Measurements from ENCODE around the gene HUS1.

HUS1 gene

GRCh38 chr7:47939425-47940036 lies 39.9 kb downstream of the HUS1 start:
- Histone ChIP-seq H3K27me3 (ENCODE audit: insufficient read depth, poor library complexity, severe bottlenecking) (no peaks in the 10 kb centered on the region), H3K4me3 (replicated peaks; ENCODE audit: insufficient read depth, low read length) (no peak overlapping the region), H3K27ac (replicated peaks) (no peak overlapping the region)
- TF ChIP-seq GABPA (IDR thresholded peaks at IDR 0.05; ENCODE audit: low read depth) (no peak), POLR2AphosphoS5 (IDR thresholded peaks at IDR 0.05; ENCODE audit: low read depth) (no peak), REST (IDR thresholded peaks at IDR 0.05; ENCODE audit: insufficient replicate concordance, low read depth) (no peak)
- no peak for DNase-seq (ENCODE audit: low read depth in 1 of 2, low spot score in 1 of 2)

GRCh38 chr7:47938574-47939165 lies 40.7 kb downstream of the HUS1 start:
- no peak for TF ChIP-seq CTCF (IDR thresholded peaks at IDR 0.05; ENCODE audit: insufficient read depth, low read length)
- TF ChIP-seq SPI1 (IDR thresholded peaks at IDR 0.05; ENCODE audit: borderline replicate concordance, low read depth), result no peak
- TF ChIP-seq REST (IDR thresholded peaks at IDR 0.05; ENCODE audit: insufficient replicate concordance, low read depth), result no peak
- no peak for TF ChIP-seq POLR2AphosphoS5 (IDR thresholded peaks at IDR 0.05; ENCODE audit: low read depth)
- TF ChIP-seq GABPA (IDR thresholded peaks at IDR 0.05; ENCODE audit: low read depth), result no peak
- DNase-seq (ENCODE audit: low read depth in 1 of 2, low spot score in 1 of 2), result no peak
- H3K27ac ChIP-seq (replicated peaks), result no peak overlapping the region
- no peaks in the 10 kb centered on the region for H3K27me3 ChIP-seq (ENCODE audit: insufficient read depth, poor library complexity, severe bottlenecking)
- no peak overlapping the region for H3K4me3 ChIP-seq (replicated peaks; ENCODE audit: insufficient read depth, low read length)

- Histone ChIP-seq H3K27me3 (ENCODE audit: insufficient read depth, poor library complexity, severe bottlenecking) (no peaks in the 10 kb centered on the region), H3K4me3 (replicated peaks; ENCODE audit: insufficient read depth, low read length) (no peak overlapping the region), H3K27ac (replicated peaks) (no peak overlapping the region)
- no peak for DNase-seq (ENCODE audit: low read depth in 1 of 2, low spot score in 1 of 2)
- no peak for TF ChIP-seq REST (IDR thresholded peaks at IDR 0.05; ENCODE audit: insufficient replicate concordance, low read depth)
- no peak for TF ChIP-seq CTCF (IDR thresholded peaks at IDR 0.05; ENCODE audit: insufficient read depth, low read length)
- no peak for TF ChIP-seq GABPA (IDR thresholded peaks at IDR 0.05; ENCODE audit: low read depth)
- no peak for TF ChIP-seq SPI1 (IDR thresholded peaks at IDR 0.05; ENCODE audit: borderline replicate concordance, low read depth)
- no peak for TF ChIP-seq POLR2AphosphoS5 (IDR thresholded peaks at IDR 0.05; ENCODE audit: low read depth)
Measured at GRCh38 chr7:47937711-47938573, 41.5 kb downstream of the HUS1 start.

Measured in HL-60 (cell line).